Activated T-cell treated with anti-CD3 and anti-CD28 coated beads for 4 hours (primary cell): ENCODE data around the gene NRXN3.

Experiments used
- DNase-seq: peaks from one replicate; pipeline ENCODE4 v3.0.0-alpha.2; 2020

NRXN3 gene

GRCh38 chr14:78666336-78667056 is 496.3 kb downstream of the NRXN3 start:
- DNase-seq: no peak

GRCh38 chr14:78667141-78667540 is 497.0 kb downstream of the NRXN3 start:
- DNase-seq: no peak

GRCh38 chr14:78673845-78674244 is 503.7 kb downstream of the NRXN3 start:
- no peak for DNase-seq

- DNase-seq: no peak
Observed at GRCh38 chr14:78674820-78675219, 504.6 kb downstream of the NRXN3 start.

GRCh38 chr14:78683206-78683605 is 513.0 kb downstream of the NRXN3 start:
- DNase-seq: no peak

GRCh38 chr14:78683981-78684380 is 513.8 kb downstream of the NRXN3 start:
- DNase-seq: no peak

- DNase-seq: no peak
Observed at GRCh38 chr14:78688503-78688902, 518.3 kb downstream of the NRXN3 start.

- no peak for DNase-seq
Observed at GRCh38 chr14:78690836-78691235, 520.7 kb downstream of the NRXN3 start.

GRCh38 chr14:78697341-78697740 is 527.2 kb downstream of the NRXN3 start:
- no peak for DNase-seq

- DNase-seq: no peak
Observed at GRCh38 chr14:78698991-78699390, 528.8 kb downstream of the NRXN3 start.

- DNase-seq: no peak
Observed at GRCh38 chr14:78700236-78700635, 530.1 kb downstream of the NRXN3 start.

- no peak for DNase-seq
Observed at GRCh38 chr14:78701246-78701645, 531.1 kb downstream of the NRXN3 start.

GRCh38 chr14:78704965-78705364 is 534.8 kb downstream of the NRXN3 start:
- no peak for DNase-seq

- no peak for DNase-seq
Observed at GRCh38 chr14:78705989-78706388, 535.8 kb downstream of the NRXN3 start.

GRCh38 chr14:78709795-78710557 is 539.8 kb downstream of the NRXN3 start:
- no peak for DNase-seq

- no peak for DNase-seq
Observed at GRCh38 chr14:78710963-78711362, 540.8 kb downstream of the NRXN3 start.

- no peak for DNase-seq
Observed at GRCh38 chr14:78713716-78714115, 543.5 kb downstream of the NRXN3 start.

GRCh38 chr14:78714711-78715110 is 544.5 kb downstream of the NRXN3 start:
- no peak for DNase-seq

GRCh38 chr14:78721756-78722480 is 551.7 kb downstream of the NRXN3 start:
- DNase-seq: no peak

GRCh38 chr14:78725086-78725485 is 554.9 kb downstream of the NRXN3 start:
- DNase-seq: no peak

- DNase-seq: no peak
Observed at GRCh38 chr14:78737116-78737515, 566.9 kb downstream of the NRXN3 start.

GRCh38 chr14:78737601-78738000 is 567.4 kb downstream of the NRXN3 start:
- DNase-seq: no peak

GRCh38 chr14:78746086-78746595 is 576.0 kb downstream of the NRXN3 start:
- DNase-seq: no peak

GRCh38 chr14:78747813-78748212 is 577.6 kb downstream of the NRXN3 start:
- DNase-seq: no peak
